CD14-positive monocyte (primary cell): ENCODE data around the gene NEIL3. TPM values are rescaled to one million over a fixed set of nuclear protein-coding genes. Genes with fewer than 3 reads are reported as not detected.

Experiments
- DNase-seq, 3 donors: peaks; one replicate each; pipeline ENCODE4 v3.0.0-alpha.2; 2011 to 2022
- H2AFZ ChIP-seq: 2 replicates; pipeline ENCODE4 v1.6.0; 2012; ENCODE audit warnings: mild to moderate bottlenecking, low read depth, low read length, inconsistent platforms; ENCODE audit not compliant: insufficient read depth, poor library complexity, severe bottlenecking
- H3K27ac ChIP-seq, 2 donors: 1 replicate in 1 of 2; 2 replicates in 1 of 2; pipeline ENCODE4 v1.5.1; 2012 to 2013; ENCODE audit warnings: low read length in 2 of 2, control low read depth in 1 of 2, inconsistent platforms in 1 of 2, low read depth in 1 of 2, mild to moderate bottlenecking in 1 of 2
- H3K27me3 ChIP-seq, 2 donors: one replicate each; pipeline versions ENCODE4 v1.6.0 to v1.6.1; 2011 to 2013; ENCODE audit warnings: low read length in 2 of 2; ENCODE audit not compliant: control insufficient read depth in 2 of 2, insufficient read depth in 2 of 2
- H3K36me3 ChIP-seq, 2 donors: replicated peaks in 1 of 2; 1 replicate in 1 of 2; 2 replicates in 1 of 2; pipeline versions ENCODE4 v1.5.1 to v1.6.1; 2012 to 2013; ENCODE audit warnings: low read length in 2 of 2, control low read depth in 1 of 2, inconsistent platforms in 1 of 2, mild to moderate bottlenecking in 1 of 2; ENCODE audit not compliant: insufficient read depth in 2 of 2, control insufficient read depth in 1 of 2
- H3K4me1 ChIP-seq, 2 donors: 1 replicate in 1 of 2; 2 replicates in 1 of 2; pipeline versions ENCODE4 v1.5.1 to v1.6.1; 2012 to 2013; ENCODE audit warnings: low read length in 2 of 2, control low read depth in 1 of 2, inconsistent platforms in 1 of 2, mild to moderate bottlenecking in 1 of 2, moderate library complexity in 1 of 2; ENCODE audit not compliant: insufficient read depth in 2 of 2, control insufficient read depth in 1 of 2
- H3K4me2 ChIP-seq: replicated peaks from 2 replicates; pipeline ENCODE3; 2012; ENCODE audit warnings: low read length, moderate library complexity, mild to moderate bottlenecking; ENCODE audit not compliant: poor library complexity, severe bottlenecking; ENCODE audit errors: extremely low read depth
- H3K4me3 ChIP-seq, 3 experiments: fragments of 200-600 bp in 1 of 3; sonication (generic) in 1 of 3; replicated peaks in 1 of 3; 1 replicate in 2 of 3; 2 replicates in 1 of 3; pipeline ENCODE4 v1.5.1; 2011 to 2013; ENCODE audit warnings: low read length in 3 of 3, mild to moderate bottlenecking in 3 of 3, control low read depth in 2 of 3, low read depth in 2 of 3, inconsistent platforms in 1 of 3, moderate library complexity in 1 of 3
- H3K79me2 ChIP-seq: 2 replicates; pipeline ENCODE4 v1.6.0; 2012; ENCODE audit warnings: mild to moderate bottlenecking, control low read depth, inconsistent platforms, low read length, moderate library complexity; ENCODE audit not compliant: insufficient read depth
- H3K9ac ChIP-seq: 2 replicates; pipeline ENCODE4 v1.6.0; 2017; ENCODE audit warnings: low read length, mild to moderate bottlenecking; ENCODE audit not compliant: insufficient read depth, poor library complexity, severe bottlenecking
- H3K9me3 ChIP-seq, 2 donors: replicated peaks in 1 of 2; 1 replicate in 1 of 2; 2 replicates in 1 of 2; pipeline versions ENCODE4 v1.5.1 to v1.6.1; 2012 to 2013; ENCODE audit warnings: low read length in 2 of 2, control low read depth in 1 of 2; ENCODE audit not compliant: control insufficient read depth in 1 of 2, insufficient read depth in 1 of 2
- H4K20me1 ChIP-seq: 2 replicates; pipeline ENCODE4 v1.6.0; 2012; ENCODE audit warnings: mild to moderate bottlenecking, low read length, control low read depth, moderate library complexity; ENCODE audit not compliant: insufficient read depth
- H3K27ac Mint-ChIP-seq, 7 donors: one replicate each; pipeline ENCODE4 v1.8.0; 2020; ENCODE audit warnings: mild to moderate bottlenecking in 7 of 7, mixed read lengths in 7 of 7, moderate library complexity in 6 of 7, inconsistent platforms in 2 of 7
- H3K27me3 Mint-ChIP-seq, 3 donors: one replicate each; pipeline ENCODE4 v1.8.0; 2021 to 2022; ENCODE audit warnings: low read depth in 3 of 3, mild to moderate bottlenecking in 3 of 3, mixed read lengths in 3 of 3, moderate library complexity in 3 of 3, inconsistent platforms in 1 of 3
- H3K36me3 Mint-ChIP-seq, 2 donors: one replicate each; pipeline ENCODE4 v1.8.0; 2020; ENCODE audit warnings: mixed read lengths in 2 of 2, inconsistent platforms in 1 of 2, mild to moderate bottlenecking in 1 of 2
- H3K4me1 Mint-ChIP-seq: one replicate; pipeline ENCODE4 v1.8.0; 2020; ENCODE audit warnings: mild to moderate bottlenecking, mixed read lengths
- H3K4me3 Mint-ChIP-seq, 2 donors: one replicate each; pipeline ENCODE4 v1.8.0; 2020; ENCODE audit warnings: mild to moderate bottlenecking in 2 of 2, mixed read lengths in 2 of 2, moderate library complexity in 1 of 2
- H3K9me3 Mint-ChIP-seq, 7 donors: one replicate each; pipeline ENCODE4 v1.8.0; 2020 to 2022; ENCODE audit warnings: mixed read lengths in 7 of 7, mild to moderate bottlenecking in 6 of 7, moderate library complexity in 6 of 7, inconsistent platforms in 2 of 7
- WGBS: methylation state at CpG from one replicate; pipeline ENCODE4 v1.1.5; 2013; ENCODE audit warnings: missing lambda C conversion rate; ENCODE audit not compliant: insufficient coverage; 5-methylcytosine and 5-hydroxymethylcytosine counted together
- intact Hi-C, 2 donors: fragments of 100-400 bp; cut with micrococcal nuclease; formaldehyde crosslinking; loops; one replicate each; pipeline versions ENCODE4 v1.15.0 to v1.15.1; 2023
- polyA plus RNA-seq, 3 donors: library from polyadenylated mRNA; depleted of rRNA in 1 of 3; unstranded in 2 of 3; stranded (reverse) in 1 of 3; fragments of 300-500 nt in 2 of 3; fragments of >200 nt in 1 of 3; fragmentation: Illumina TruSeq in 2 of 3; gene quantifications; 1 replicate in 2 of 3; 2 replicates in 1 of 3; pipeline ENCODE4 v1.2.3, GENCODE V29; 2012 to 2021
- TF ChIP-seq, protein P1 (sequence below): fragments of 200-600 bp; IDR thresholded peaks from one replicate; pipeline ENCODE4 v1.8.0; 2022; ENCODE audit warnings: antibody characterized with exemption, mild to moderate bottlenecking

The NEIL3 gene
- polyA plus RNA-seq, 3 donors, result 0.70 to 0.85 TPM; not detected in 1

DNA sequence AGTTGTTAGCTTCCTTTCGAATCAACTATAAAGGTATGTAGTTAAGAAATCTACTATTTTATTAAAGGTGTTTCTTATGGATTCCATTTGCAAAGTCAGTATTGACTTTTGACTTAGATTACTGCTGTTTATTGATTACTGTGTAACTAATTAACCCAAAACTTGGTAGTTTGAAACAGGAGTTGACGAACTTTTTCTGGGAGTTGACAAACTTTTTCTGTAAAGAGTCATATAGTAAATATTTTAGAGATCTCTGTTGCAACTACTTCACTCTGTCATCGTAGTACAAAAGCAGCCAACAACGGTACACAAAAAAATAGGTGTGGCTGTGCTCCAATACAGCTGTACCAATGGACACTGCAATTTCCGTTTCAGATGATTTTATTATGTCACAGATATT is 102.3 kb downstream of the NEIL3 start:
- DNase-seq, result no peak
- H3K27ac Mint-ChIP-seq, result no peak overlapping the region
- intact Hi-C loops, result no loop called here
- H3K4me3 ChIP-seq, result no peak overlapping the region
- no peaks in the 10 kb centered on the region for H3K36me3 Mint-ChIP-seq
- no peaks in the 10 kb centered on the region for H3K27me3 ChIP-seq
- peaks cover 0 to 7% of the 10 kb centered on the region in 2 donors for H3K9me3 ChIP-seq
- H3K4me2 ChIP-seq, result no peak overlapping the region
- no peaks in the 10 kb centered on the region for H3K27me3 Mint-ChIP-seq
- no peak overlapping the region for H2AFZ ChIP-seq
- TF ChIP-seq, protein P1, sequence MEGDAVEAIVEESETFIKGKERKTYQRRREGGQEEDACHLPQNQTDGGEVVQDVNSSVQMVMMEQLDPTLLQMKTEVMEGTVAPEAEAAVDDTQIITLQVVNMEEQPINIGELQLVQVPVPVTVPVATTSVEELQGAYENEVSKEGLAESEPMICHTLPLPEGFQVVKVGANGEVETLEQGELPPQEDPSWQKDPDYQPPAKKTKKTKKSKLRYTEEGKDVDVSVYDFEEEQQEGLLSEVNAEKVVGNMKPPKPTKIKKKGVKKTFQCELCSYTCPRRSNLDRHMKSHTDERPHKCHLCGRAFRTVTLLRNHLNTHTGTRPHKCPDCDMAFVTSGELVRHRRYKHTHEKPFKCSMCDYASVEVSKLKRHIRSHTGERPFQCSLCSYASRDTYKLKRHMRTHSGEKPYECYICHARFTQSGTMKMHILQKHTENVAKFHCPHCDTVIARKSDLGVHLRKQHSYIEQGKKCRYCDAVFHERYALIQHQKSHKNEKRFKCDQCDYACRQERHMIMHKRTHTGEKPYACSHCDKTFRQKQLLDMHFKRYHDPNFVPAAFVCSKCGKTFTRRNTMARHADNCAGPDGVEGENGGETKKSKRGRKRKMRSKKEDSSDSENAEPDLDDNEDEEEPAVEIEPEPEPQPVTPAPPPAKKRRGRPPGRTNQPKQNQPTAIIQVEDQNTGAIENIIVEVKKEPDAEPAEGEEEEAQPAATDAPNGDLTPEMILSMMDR, result no peak
- no peak overlapping the region for H3K9ac ChIP-seq
- no peaks in the 10 kb centered on the region for H4K20me1 ChIP-seq
- H3K27ac ChIP-seq, result no peak overlapping the region
- no peaks in the 10 kb centered on the region for H3K4me1 ChIP-seq
- no CpG with 5 or more reads among the region's 5 CpGs for WGBS
- peaks cover 0 to 10% (median 7%) of the 10 kb centered on the region in 7 donors for H3K9me3 Mint-ChIP-seq
- H3K36me3 ChIP-seq, result no peaks in the 10 kb centered on the region
- no peak overlapping the region for H3K4me3 Mint-ChIP-seq
- H3K79me2 ChIP-seq, result no peaks in the 10 kb centered on the region
- no peaks in the 10 kb centered on the region for H3K4me1 Mint-ChIP-seq

Other genes with a start within 250 kb of the NEIL3 start
- gene AGA, start 132.6 kb downstream of the NEIL3 start, polyA plus RNA-seq, result 10 to 100 TPM; 23.0 to 43.1 (median 27.4) TPM